GM23248 (cell line): ENCODE data around the gene CORO2B.

Experiments
- EZH2 ChIP-seq: fragments of 200-600 bp; sonication (generic); IDR thresholded peaks from 2 replicates; pipeline ENCODE4 v1.6.1; 2018; ENCODE audit warnings: antibody characterized with exemption, mild to moderate bottlenecking; ENCODE audit not compliant: insufficient read depth, poor library complexity, severe bottlenecking
- EZH2phosphoT487 ChIP-seq: fragments of 200-600 bp; sonication (generic); IDR thresholded peaks from 2 replicates; pipeline ENCODE4 v1.6.1; 2018; ENCODE audit warnings: antibody characterized with exemption, moderate library complexity, mild to moderate bottlenecking, low read depth; ENCODE audit not compliant: insufficient read depth

- TF ChIP-seq EZH2: no peak
- TF ChIP-seq EZH2phosphoT487: no peak
Observed at GRCh38 chr15:68739390-68740080, 160.7 kb downstream of the CORO2B start.
